BJ (cell line): ENCODE data around the gene SOX21. TPM values are rescaled to one million over a fixed set of nuclear protein-coding genes. Genes with fewer than 3 reads are reported as not detected.
"Not testable (repeated sequence)": the region's sequence is repeated elsewhere in the genome, so short reads cannot be mapped to it uniquely, and the experiment has no call there.

Experiments
- CTCF ChIA-PET: fragments of 350-600 bp; formaldehyde crosslinking; extraction: SDS; loops from one replicate; lab custom pipeline; 2021; ENCODE audit warnings: antibody characterized with exemption, inconsistent platforms; lab: Yijun Ruan, JAX
- POLR2A ChIA-PET: fragments of 300-600 bp; sonication (Branson Sonifier 250); formaldehyde crosslinking; extraction: SDS; loops from one replicate; lab custom pipeline; 2021; ENCODE audit warnings: antibody characterized with exemption; lab: Charles Lee
- DNase-seq: peaks from one replicate; pipeline ENCODE4 v3.0.0-alpha.2; 2011; ENCODE audit warnings: low read depth
- H3K27me3 ChIP-seq: 2 replicates; pipeline ENCODE4 v1.6.0; 2011; ENCODE audit warnings: low read length; ENCODE audit not compliant: control insufficient read depth, insufficient read depth
- H3K36me3 ChIP-seq: 2 replicates; pipeline ENCODE4 v1.5.1; 2011; ENCODE audit warnings: low read length; ENCODE audit not compliant: control insufficient read depth, insufficient read depth
- H3K4me3 ChIP-seq: 2 replicates; pipeline ENCODE4 v1.5.1; 2011; ENCODE audit warnings: low read depth, mild to moderate bottlenecking, control low read depth, low read length
- polyA plus RNA-seq: library from polyadenylated mRNA; depleted of rRNA; stranded (reverse); fragments of >200 nt; gene quantifications from 2 replicates; pipeline ENCODE4 v1.2.3, GENCODE V29; 2011
- TF ChIP-seq, protein P1 (sequence below): IDR thresholded peaks from 2 replicates; pipeline ENCODE4 v1.5.1; 2011; ENCODE audit warnings: low read depth, mild to moderate bottlenecking, control low read depth, inconsistent platforms, low read length, moderate library complexity; ENCODE audit not compliant: insufficient read depth

The SOX21 gene
- polyA plus RNA-seq, 1 experiment, result not detected

DNA sequence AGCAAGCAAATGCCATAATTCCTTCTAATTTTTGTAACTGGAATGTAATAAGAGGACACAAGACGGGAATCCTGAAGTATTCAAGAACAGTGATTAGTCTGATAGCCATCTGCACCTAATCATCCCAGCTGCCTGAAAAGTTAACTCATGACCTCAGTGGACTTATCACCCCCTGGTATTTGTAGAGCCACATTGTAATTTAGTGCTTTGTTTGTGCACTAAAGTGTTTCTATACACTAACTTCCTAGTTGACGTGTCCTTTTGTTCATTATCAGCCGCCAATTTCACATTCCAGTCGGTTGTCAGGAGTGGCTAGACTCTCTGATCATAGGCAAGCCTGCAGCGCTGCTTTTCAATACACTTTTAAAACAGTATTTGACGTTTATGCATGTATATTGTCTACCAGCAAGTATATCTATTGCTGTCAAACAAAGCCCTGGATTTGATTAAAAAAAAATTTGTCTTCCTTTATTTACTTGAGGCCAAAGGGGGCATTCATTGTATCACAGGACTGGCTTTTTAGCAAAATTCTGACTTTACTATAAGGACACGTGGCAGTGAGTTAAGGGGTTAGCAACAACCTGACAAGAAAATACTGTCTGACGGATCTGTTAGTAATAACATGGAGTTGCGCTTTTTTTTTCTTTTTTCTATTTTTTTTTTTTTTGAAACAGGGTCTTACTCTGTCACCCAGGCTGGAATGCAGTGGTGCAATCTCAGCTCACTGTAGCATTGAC is 10.4 kb upstream of the SOX21 start:
- TF ChIP-seq, protein P1, sequence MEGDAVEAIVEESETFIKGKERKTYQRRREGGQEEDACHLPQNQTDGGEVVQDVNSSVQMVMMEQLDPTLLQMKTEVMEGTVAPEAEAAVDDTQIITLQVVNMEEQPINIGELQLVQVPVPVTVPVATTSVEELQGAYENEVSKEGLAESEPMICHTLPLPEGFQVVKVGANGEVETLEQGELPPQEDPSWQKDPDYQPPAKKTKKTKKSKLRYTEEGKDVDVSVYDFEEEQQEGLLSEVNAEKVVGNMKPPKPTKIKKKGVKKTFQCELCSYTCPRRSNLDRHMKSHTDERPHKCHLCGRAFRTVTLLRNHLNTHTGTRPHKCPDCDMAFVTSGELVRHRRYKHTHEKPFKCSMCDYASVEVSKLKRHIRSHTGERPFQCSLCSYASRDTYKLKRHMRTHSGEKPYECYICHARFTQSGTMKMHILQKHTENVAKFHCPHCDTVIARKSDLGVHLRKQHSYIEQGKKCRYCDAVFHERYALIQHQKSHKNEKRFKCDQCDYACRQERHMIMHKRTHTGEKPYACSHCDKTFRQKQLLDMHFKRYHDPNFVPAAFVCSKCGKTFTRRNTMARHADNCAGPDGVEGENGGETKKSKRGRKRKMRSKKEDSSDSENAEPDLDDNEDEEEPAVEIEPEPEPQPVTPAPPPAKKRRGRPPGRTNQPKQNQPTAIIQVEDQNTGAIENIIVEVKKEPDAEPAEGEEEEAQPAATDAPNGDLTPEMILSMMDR, result no peak
- DNase-seq, result no peak
- POLR2A ChIA-PET, result no interaction called here
- Histone ChIP-seq H3K27me3 (peaks cover 3% of the 10 kb centered on the region), H3K4me3 (no peak overlapping the region), H3K36me3 (no peaks in the 10 kb centered on the region)
- CTCF ChIA-PET, result no interaction called here

DNA sequence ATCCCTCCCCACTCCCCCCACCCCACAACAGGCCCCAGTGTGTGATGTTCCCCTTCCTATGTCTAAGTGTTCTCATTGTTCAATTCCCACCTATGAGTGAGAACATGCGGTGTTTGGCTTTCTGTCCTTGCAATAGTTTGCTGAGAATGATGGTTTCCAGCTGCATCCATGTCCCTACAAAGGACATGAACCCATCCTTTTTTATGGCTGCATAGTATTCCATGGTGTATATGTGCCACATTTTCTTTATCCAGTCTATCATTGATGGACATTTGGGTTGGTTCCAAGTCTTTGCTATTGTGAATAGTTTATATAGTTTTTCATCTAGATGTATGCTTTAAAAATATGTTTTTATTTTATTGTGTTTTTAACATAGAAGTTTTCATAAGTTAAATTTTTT is 6.4 kb upstream of the SOX21 start:
- DNase-seq, H3K4me3 ChIP-seq, POLR2A ChIA-PET, CTCF ChIA-PET, H3K36me3 ChIP-seq: not testable (repeated sequence)
- H3K27me3 ChIP-seq, result peaks cover 15% of the 10 kb centered on the region

DNA sequence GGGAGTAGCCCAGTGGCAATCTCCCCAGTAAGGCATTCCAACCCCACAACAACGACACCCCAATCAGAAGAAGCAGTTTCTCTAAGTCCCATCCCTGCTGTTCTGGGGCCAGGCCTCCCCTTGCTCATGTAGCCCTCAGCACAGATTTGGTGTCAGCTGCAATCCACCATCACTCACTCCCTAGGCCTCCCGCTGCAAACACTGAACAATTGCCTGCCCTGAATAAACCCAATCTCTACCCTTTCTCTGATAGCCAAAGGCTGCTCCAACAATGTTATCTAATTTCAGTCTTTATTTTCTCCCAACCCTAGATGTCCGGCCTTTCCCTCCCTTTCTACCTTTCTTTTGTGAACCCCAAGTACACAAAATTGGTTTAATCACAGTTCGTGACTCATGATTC is 5.6 kb upstream of the SOX21 start:
- ChIA-PET POLR2A (no interaction called here), CTCF (interaction anchor here (1.5 kb wide), 1 partner anchor 22 kb away, joined by 3 read pairs; no protein-coding TSS in a partner anchor)
- TF ChIP-seq, protein P1, result no peak
- H3K4me3 ChIP-seq, result no peak overlapping the region
- DNase-seq, result no peak
- H3K27me3 ChIP-seq, result peaks cover 18% of the 10 kb centered on the region
- no peaks in the 10 kb centered on the region for H3K36me3 ChIP-seq

DNA sequence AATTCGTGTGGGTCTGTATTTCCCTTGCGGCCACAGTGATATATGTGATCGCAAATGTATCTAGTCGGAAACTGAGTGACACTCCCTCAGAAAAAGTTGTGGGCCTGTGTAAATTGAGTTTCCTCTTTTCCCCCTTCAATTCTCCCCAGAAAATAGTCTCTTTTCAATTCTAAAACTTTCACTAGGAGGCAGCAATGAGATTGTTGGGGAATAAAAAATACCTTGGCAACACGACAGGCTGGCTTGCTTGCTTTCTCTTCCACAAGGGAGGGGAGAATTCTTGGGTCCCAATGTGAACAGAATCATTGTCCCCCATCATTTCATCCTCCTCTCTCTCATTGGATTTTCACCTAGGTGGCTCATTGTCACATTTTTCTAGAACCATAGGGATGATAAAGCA is 3.7 kb upstream of the SOX21 start:
- TF ChIP-seq, protein P1, result 0 out of 2 replicates have a peak, but pooled peaks have one; percentile 16
- H3K4me3 ChIP-seq, result no peak overlapping the region
- CTCF ChIA-PET, result interaction anchor here (1.2 to 1.5 kb wide), 2 partner anchors 11 to 40 kb away, joined by 3 to 6 read pairs; no protein-coding TSS in a partner anchor
- POLR2A ChIA-PET, result no interaction called here
- no peaks in the 10 kb centered on the region for H3K36me3 ChIP-seq
- DNase-seq, result no peak
- peaks cover 20% of the 10 kb centered on the region for H3K27me3 ChIP-seq

DNA sequence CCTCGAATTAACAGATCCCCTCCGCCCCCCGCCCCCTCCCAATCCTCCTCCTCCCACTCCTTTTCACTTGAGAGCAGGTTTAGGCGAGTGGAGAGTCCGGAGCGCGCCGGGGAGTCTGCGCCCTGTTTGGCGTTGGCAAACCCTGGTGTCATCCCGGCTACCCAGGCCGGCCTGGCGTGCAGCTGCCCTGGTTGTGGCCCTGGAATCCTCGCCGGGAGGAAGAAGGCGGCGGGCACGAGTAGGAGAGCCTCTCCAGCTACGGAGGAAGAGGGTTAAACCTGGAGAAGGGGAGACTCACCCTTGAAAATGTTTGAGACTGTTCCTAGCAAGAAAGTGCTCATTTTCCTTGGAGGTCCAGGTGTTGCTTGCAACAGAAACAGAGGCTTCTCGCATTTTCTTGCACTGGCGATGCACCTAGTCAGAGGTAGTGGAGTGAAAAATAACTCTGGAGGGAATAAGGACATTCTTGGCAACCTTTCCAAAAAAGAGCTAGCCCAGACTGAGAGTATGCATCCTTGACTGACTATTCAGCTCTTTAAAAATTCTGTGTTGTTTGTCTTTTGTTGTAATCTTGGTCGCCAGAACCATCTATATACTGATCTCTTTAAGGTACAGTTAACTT is 1.3 kb upstream of the SOX21 start:
- Histone ChIP-seq H3K36me3 (no peaks in the 10 kb centered on the region), H3K4me3 (no peak overlapping the region), H3K27me3 (peaks cover 28% of the 10 kb centered on the region)
- ChIA-PET POLR2A (no interaction called here), CTCF (interaction anchor here (1.0 kb wide), 1 partner anchor 51 kb away, joined by 3 read pairs; no protein-coding TSS in a partner anchor)
- no peak for DNase-seq
- TF ChIP-seq, protein P1, result no peak
